ENCODE data around the gene ELL. TPM values are rescaled to one million over a fixed set of nuclear protein-coding genes. Genes with fewer than 3 reads are reported as not detected.

ELL gene
- total RNA-seq, 4 donors from 2014 or later = 16.2 to 72.2 (median 18.0) TPM

DNA sequence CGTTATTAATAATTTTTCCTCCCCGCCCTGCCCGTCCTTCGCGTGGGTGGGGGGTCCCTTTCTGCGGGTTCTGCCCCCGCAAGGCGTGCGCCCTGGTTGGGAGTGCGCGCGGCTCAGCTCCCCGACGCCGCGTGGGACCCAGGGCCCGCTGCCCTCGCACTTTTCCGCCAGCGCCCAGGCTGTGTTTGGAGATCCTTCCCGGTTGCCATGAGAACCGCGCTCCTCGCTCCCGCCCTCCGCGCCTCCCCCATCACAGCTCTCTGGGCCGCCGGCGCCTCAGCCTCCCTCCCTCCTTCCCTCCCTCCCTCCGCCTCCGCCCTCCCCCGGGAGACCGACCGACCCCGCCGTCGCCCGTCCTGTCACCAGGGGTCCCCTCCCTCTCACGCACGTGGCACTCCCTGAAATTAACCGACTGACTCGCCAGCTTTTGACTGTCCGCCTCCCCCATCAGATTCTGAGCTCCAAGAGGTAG, 105.1 kb downstream of the ELL start:
- TF ChIP-seq, protein P1, sequence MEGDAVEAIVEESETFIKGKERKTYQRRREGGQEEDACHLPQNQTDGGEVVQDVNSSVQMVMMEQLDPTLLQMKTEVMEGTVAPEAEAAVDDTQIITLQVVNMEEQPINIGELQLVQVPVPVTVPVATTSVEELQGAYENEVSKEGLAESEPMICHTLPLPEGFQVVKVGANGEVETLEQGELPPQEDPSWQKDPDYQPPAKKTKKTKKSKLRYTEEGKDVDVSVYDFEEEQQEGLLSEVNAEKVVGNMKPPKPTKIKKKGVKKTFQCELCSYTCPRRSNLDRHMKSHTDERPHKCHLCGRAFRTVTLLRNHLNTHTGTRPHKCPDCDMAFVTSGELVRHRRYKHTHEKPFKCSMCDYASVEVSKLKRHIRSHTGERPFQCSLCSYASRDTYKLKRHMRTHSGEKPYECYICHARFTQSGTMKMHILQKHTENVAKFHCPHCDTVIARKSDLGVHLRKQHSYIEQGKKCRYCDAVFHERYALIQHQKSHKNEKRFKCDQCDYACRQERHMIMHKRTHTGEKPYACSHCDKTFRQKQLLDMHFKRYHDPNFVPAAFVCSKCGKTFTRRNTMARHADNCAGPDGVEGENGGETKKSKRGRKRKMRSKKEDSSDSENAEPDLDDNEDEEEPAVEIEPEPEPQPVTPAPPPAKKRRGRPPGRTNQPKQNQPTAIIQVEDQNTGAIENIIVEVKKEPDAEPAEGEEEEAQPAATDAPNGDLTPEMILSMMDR (IDR thresholded peaks at IDR 0.05) = no peak
- TF ChIP-seq POLR2AphosphoS5 (IDR thresholded peaks at IDR 0.05) (peak in 2 of 3 donors; percentile 7 to 12), POLR2A (IDR thresholded peaks at IDR 0.05) (peak; percentile 14), EP300 (IDR thresholded peaks at IDR 0.05; ENCODE audit: low read depth) (no peak)
- Histone ChIP-seq H3K9me3 (no peaks in the 10 kb centered on the region), H3K4me3 (peak overlapping the region; percentile 15 to 35 (median 24)), H3K4me1 (peaks cover 35 to 69% (median 64%) of the 10 kb centered on the region in 4 donors), H3K27ac (peak overlapping the region; percentile 87 to 92 (median 88)), H3K27me3 (peaks cover 24% of the 10 kb centered on the region), H3K36me3 (no peaks in the 10 kb centered on the region)
- peak; percentile 81 for DNase-seq
- WGBS, 2 donors (ENCODE audit: low coverage in 1 of 2) = 0 to 1% methylated on average over 9 to 37 of the region's 44 CpGs
- in situ Hi-C loops (cut with MboI; ENCODE audit: low pct_ligation_motif_present in 1 of 4, low pct_unique_long_range_greater_than_20kb in 1 of 4, low sequenced_read_pairs in 3 of 4) (loop anchor here in 1 of 4 donors (25.0 kb wide), 1 partner anchor 155 kb away; the partner anchor contains the start of gene IQCN), intact Hi-C loops (cut with DNase I; ENCODE audit: low total_unique reads) (loop anchor here (10.0 kb wide), 2 partner anchors 152 to 212 kb away; partner anchors contain the start of gene RAB3A)

DNA sequence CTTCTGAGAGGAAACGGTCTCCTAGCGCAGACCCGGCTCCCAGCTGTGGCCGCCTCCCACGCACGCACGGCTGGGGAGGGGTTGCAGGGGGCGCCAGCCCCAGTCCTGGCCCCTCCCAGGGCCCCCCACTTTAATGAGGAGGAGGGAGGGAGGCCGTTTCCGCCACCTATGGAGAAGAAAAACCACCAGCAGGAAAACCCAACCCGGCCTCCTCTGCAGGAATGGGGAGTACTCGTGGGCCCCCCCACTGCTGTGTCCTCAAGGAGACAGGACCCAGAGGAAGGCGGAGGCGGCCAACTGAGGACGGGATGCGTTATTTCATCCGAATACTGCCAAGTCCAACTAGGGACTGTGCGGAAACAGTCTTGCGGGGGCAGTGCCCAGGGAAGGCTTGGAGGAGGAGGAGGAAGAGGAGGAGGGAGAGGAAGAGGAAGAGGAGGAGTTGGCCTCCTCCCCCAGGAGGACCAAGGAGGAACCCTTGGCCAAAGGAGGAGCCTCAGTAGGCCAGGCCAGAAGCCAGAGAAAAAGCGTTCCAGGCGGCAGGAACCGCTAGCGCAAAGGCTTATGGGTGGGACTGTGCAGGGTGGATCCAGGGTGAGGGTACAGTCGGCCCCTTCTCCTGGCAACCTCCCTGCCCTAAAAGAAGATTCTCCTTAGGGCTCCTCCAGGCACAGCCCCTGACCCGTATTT, 106.5 kb downstream of the ELL start:
- TF ChIP-seq, protein P1 (IDR thresholded peaks at IDR 0.05) = no peak
- TF ChIP-seq POLR2AphosphoS5 (IDR thresholded peaks at IDR 0.05) = peak; percentile 40 to 66 (median 58)
- Histone ChIP-seq H3K27ac (peak overlapping the region; percentile 87 to 92 (median 88)), H3K36me3 (no peaks in the 10 kb centered on the region), H3K4me3 (peak overlapping the region in 2 of 4 donors; percentile 5 to 22), H3K9me3 (no peaks in the 10 kb centered on the region), H3K27me3 (peaks cover 24% of the 10 kb centered on the region), H3K4me1 (peaks cover 35 to 56% (median 54%) of the 10 kb centered on the region in 4 donors)
- WGBS, 2 donors (ENCODE audit: low coverage in 1 of 2) = 35% methylated on average over 25 of the region's 25 CpGs; no CpG with 5 or more reads in 1 of the 2 donors
- DNase-seq = peak; percentile 54
- intact Hi-C loops (cut with DNase I; ENCODE audit: low total_unique reads) = loop anchor here (10.0 kb wide), 2 partner anchors 151 to 211 kb away; partner anchors contain the start of gene RAB3A
- in situ Hi-C loops (cut with MboI; ENCODE audit: low pct_ligation_motif_present in 1 of 4, low pct_unique_long_range_greater_than_20kb in 1 of 4, low sequenced_read_pairs in 3 of 4) = loop anchor here in 1 of 4 donors (25.0 kb wide), 1 partner anchor 153 kb away; the partner anchor contains the start of gene IQCN

DNA sequence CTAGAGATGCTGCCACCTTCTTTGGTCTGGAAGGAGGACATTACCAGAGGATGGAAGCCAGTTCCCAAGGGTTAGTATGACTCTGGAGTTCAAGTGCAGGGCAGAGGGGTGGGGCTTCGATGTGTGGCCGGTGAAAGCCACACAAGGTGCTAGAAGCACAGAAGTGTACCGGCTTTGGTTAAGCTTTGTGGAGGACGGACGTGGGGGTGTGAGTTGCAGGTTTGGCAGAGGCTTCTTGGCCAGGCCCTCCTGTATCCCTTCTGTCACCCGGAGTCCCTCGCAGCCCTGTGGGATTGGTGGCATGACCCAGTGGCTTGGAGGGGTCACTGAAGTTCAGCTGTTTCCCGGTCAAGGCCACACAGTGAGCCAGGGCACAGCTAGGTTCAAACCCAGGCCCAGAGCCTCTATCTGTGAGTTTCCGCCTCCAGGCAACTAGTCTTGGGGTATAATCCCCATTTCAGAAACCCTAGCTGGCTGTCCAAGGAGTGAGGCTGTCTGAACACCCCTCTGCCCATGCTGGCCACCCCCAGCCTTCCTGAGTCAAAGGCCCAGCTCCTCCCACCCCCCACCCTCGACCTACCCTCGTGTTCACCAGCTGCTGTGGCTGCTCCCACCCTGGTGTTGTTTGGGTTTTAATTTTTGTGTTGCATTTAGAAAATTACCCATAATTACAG, 107.2 kb downstream of the ELL start:
- DNase-seq = no peak
- Histone ChIP-seq H3K27ac (peak overlapping the region; percentile 87 to 92 (median 88)), H3K4me3 (peak overlapping the region in 1 of 4 donors; percentile 22), H3K27me3 (peaks cover 24% of the 10 kb centered on the region), H3K36me3 (no peaks in the 10 kb centered on the region), H3K4me1 (peaks cover 35 to 51% (median 49%) of the 10 kb centered on the region in 4 donors), H3K9me3 (no peaks in the 10 kb centered on the region)
- TF ChIP-seq POLR2A (IDR thresholded peaks at IDR 0.05) = no peak
- TF ChIP-seq EP300 (IDR thresholded peaks at IDR 0.05; ENCODE audit: low read depth) = no peak
- TF ChIP-seq, protein P1 (IDR thresholded peaks at IDR 0.05) = no peak
- TF ChIP-seq POLR2AphosphoS5 (IDR thresholded peaks at IDR 0.05) = no peak
- WGBS, 2 donors (ENCODE audit: low coverage in 1 of 2) = 10 to 29% methylated on average over 4 to 11 of the region's 11 CpGs
- intact Hi-C loops (cut with DNase I; ENCODE audit: low total_unique reads) (loop anchor here (10.0 kb wide), 2 partner anchors 150 to 210 kb away; partner anchors contain the start of gene RAB3A), in situ Hi-C loops (cut with MboI; ENCODE audit: low pct_ligation_motif_present in 1 of 4, low pct_unique_long_range_greater_than_20kb in 1 of 4, low sequenced_read_pairs in 3 of 4) (loop anchor here in 2 of 4 donors (5.0 to 25.0 kb wide), 2 partner anchors 72 to 152 kb away; partner anchors contain the start of genes IQCN (in 1 of the 2) and PGPEP1 (in 1 of the 2))

Measured in transverse colon (tissue), 4 donors.